Kidney (tissue), 14 donors: Measurements from ENCODE around the gene CCDC146. TPM values are rescaled to one million over a fixed set of nuclear protein-coding genes. Genes with fewer than 3 reads are reported as not detected.
A peak's percentile ranks its signal among the peaks of the same experiment; 100 is the strongest.

Source experiments
- DNase-seq, 5 donors: peaks; one replicate each; pipeline ENCODE4 v3.0.0-alpha.2; 2013 to 2020
- FAIRE-seq: peaks from 2 replicates; lab custom pipeline; 2012; peaks lifted over from hg19 to GRCh38; lab: Jason Lieb, UNC
- H3K27ac ChIP-seq, 2 donors: one replicate each; pipeline ENCODE4 v1.7.0; 2013; ENCODE audit warnings: low read depth in 2 of 2, low read length in 2 of 2, inconsistent platforms in 1 of 2
- H3K27me3 ChIP-seq: one replicate; pipeline ENCODE4 v1.7.1; 2013; ENCODE audit warnings: low read length, inconsistent platforms; ENCODE audit not compliant: control insufficient read depth, insufficient read depth
- H3K36me3 ChIP-seq, 3 donors: one replicate each; pipeline versions ENCODE4 v1.7.0 to v1.7.1; 2013; ENCODE audit warnings: low read length in 3 of 3, control low read depth in 1 of 3, inconsistent platforms in 1 of 3; ENCODE audit not compliant: insufficient read depth in 3 of 3, control insufficient read depth in 2 of 3
- H3K4me1 ChIP-seq, 3 donors: one replicate each; pipeline versions ENCODE4 v1.7.0 to v1.7.1; 2013; ENCODE audit warnings: low read length in 3 of 3, inconsistent platforms in 1 of 3, low read depth in 1 of 3; ENCODE audit not compliant: control insufficient read depth in 2 of 3, insufficient read depth in 2 of 3
- H3K4me3 ChIP-seq, 3 donors: one replicate each; pipeline versions ENCODE4 v1.7.0 to v1.8.1; 2013; ENCODE audit warnings: low read length in 3 of 3, control low read depth in 1 of 3, inconsistent platforms in 1 of 3
- H3K9ac ChIP-seq, 3 donors: one replicate each; pipeline versions ENCODE4 v1.7.0 to v1.7.1; 2013; ENCODE audit warnings: low read length in 3 of 3, control low read depth in 1 of 3, inconsistent platforms in 1 of 3
- H3K9me3 ChIP-seq, 3 donors: one replicate each; pipeline versions ENCODE4 v1.7.0 to v1.7.1; 2013; ENCODE audit warnings: low read length in 3 of 3, control low read depth in 1 of 3, inconsistent platforms in 1 of 3; ENCODE audit not compliant: control insufficient read depth in 2 of 3, insufficient read depth in 1 of 3
- CTCF ChIP-seq: IDR thresholded peaks from 3 replicates; pipeline ENCODE4 v1.5.1; 2012; ENCODE audit warnings: mild to moderate bottlenecking, moderate library complexity, borderline replicate concordance; ENCODE audit not compliant: insufficient read depth; ENCODE audit errors: extremely low read depth
- intact Hi-C: fragments of 100-400 bp; cut with DNase I; formaldehyde crosslinking; loops from one replicate; pipeline ENCODE4 v1.11.1; 2022
- polyA plus RNA-seq: library from polyadenylated mRNA; stranded (reverse); fragments of 350-450 nt; fragmentation: Illumina TruSeq; extraction: RNeasy Lipid Tissue Mini Kit (QIAGEN cat#74804); gene quantifications from one replicate; pipeline ENCODE4 v1.2.3, GENCODE V29; 2014; ENCODE audit warnings: low read depth, low replicate concordance; ENCODE audit not compliant: insufficient read depth
- total RNA-seq: library from RNA; stranded (reverse); fragmentation: NEBNext Ultra II Directional; extraction: Animal tissue kit (Norgen Biotek cat#: 25700); gene quantifications from one replicate; pipeline ENCODE4 v1.2.1, GENCODE V29; 2021
- donor health status: control.
- donor health status: control.
- donor health status: control.
- donor health status: control.
- donor health status: control.
- donor health status: DM: yes; HTN: yes; CAD: no.
- donor health status: Normal renal cell carcinoma (clear cell type).

The CCDC146 gene
- total and polyA plus RNA-seq, 2 donors from 2014 or later = 8.8 to 15.4 TPM

GRCh38 chr7:77276120-77276519 lies 153.7 kb downstream of the CCDC146 start:
- no peaks in the 10 kb centered on the region for H3K9me3 ChIP-seq
- no peaks in the 10 kb centered on the region for H3K27me3 ChIP-seq
- peaks cover 0 to 8% (median 0%) of the 10 kb centered on the region in 3 donors for H3K4me1 ChIP-seq
- H3K36me3 ChIP-seq = no peaks in the 10 kb centered on the region
- no peak overlapping the region for H3K4me3 ChIP-seq
- no peak overlapping the region for H3K9ac ChIP-seq
- no peak overlapping the region for H3K27ac ChIP-seq
- DNase-seq (no peak), FAIRE-seq (no peak)
- intact Hi-C loops = no loop called here
- no peak for TF ChIP-seq CTCF

- DNase-seq (peak in 2 of 5 donors; percentile 40 to 42), FAIRE-seq (no peak)
- Histone ChIP-seq H3K36me3 (no peaks in the 10 kb centered on the region), H3K4me3 (peak overlapping the region in 1 of 3 donors; percentile 22), H3K9ac (no peak overlapping the region), H3K9me3 (no peaks in the 10 kb centered on the region), H3K27me3 (no peaks in the 10 kb centered on the region), H3K27ac (peak overlapping the region; percentile 40 to 59), H3K4me1 (peaks cover 0 to 20% (median 17%) of the 10 kb centered on the region in 3 donors)
- intact Hi-C loops = no loop called here
- no peak for TF ChIP-seq CTCF
These were observed 159.5 kb downstream of the CCDC146 start for GRCh38 chr7:77281780-77282478.

GRCh38 chr7:77282897-77283296 lies 160.5 kb downstream of the CCDC146 start:
- no peak for TF ChIP-seq CTCF
- DNase-seq = no peak
- FAIRE-seq = no peak
- H3K9ac ChIP-seq = no peak overlapping the region
- H3K4me1 ChIP-seq = peaks cover 0 to 20% (median 17%) of the 10 kb centered on the region in 3 donors
- H3K27me3 ChIP-seq = no peaks in the 10 kb centered on the region
- H3K4me3 ChIP-seq = peak overlapping the region in 1 of 3 donors; percentile 22
- intact Hi-C loops = no loop called here
- H3K27ac ChIP-seq = peak overlapping the region in 1 of 2 donors; percentile 7
- H3K36me3 ChIP-seq = no peaks in the 10 kb centered on the region
- H3K9me3 ChIP-seq = no peaks in the 10 kb centered on the region
